ENCODE measurements around the gene PTPRA. TPM values are rescaled to one million over a fixed set of nuclear protein-coding genes. Genes with fewer than 3 reads are reported as not detected.

Gene PTPRA
- total RNA-seq, 6 experiments from 2014 or later = 15.7 to 22.1 (median 18.6) TPM

GRCh38 chr20:2871661-2872458, 1.4 kb upstream of the PTPRA start:
- peak; percentile 1 to 21 (median 12) for ATAC-seq
- TF ChIP-seq POLR2A (IDR thresholded peaks at IDR 0.05) = no peak
- peaks cover 0 to 18% (median 0%) of the 10 kb centered on the region in 4 donors for H3K4me1 ChIP-seq
- DNase-seq = peak in 1 of 3 donors; percentile 61
- H3K9me3 ChIP-seq = no peaks in the 10 kb centered on the region
- peak overlapping the region; percentile 93 to 96 (median 96) for H3K4me3 ChIP-seq
- intact Hi-C loops (cut with DNase I) = no loop called here
- 26% methylated on average over 17 of the region's 34 CpGs for whole genome bisulfite sequencing (ENCODE audit: insufficient coverage, low coverage, low lambda C conversion rate, missing lambda C conversion rate)
- H3K27me3 ChIP-seq = no peaks in the 10 kb centered on the region
- no peaks in the 10 kb centered on the region for H3K36me3 ChIP-seq
- H3K27ac ChIP-seq = peak overlapping the region in 1 of 3 donors; percentile 81

- no peaks in the 10 kb centered on the region for H3K9me3 ChIP-seq
- H3K27ac ChIP-seq = peak overlapping the region in 1 of 3 donors; percentile 81
- no peaks in the 10 kb centered on the region for H3K36me3 ChIP-seq
- H3K4me1 ChIP-seq = peaks cover 0 to 18% (median 0%) of the 10 kb centered on the region in 4 donors
- TF ChIP-seq CTCF (IDR thresholded peaks at IDR 0.05) = peak; percentile 3 to 36 (median 28)
- TF ChIP-seq POLR2A (IDR thresholded peaks at IDR 0.05) = no peak
- intact Hi-C loops (cut with DNase I) = no loop called here
- DNase-seq (peak; percentile 67 to 70 (median 69)), ATAC-seq (peak; percentile 53 to 65 (median 61))
- no peaks in the 10 kb centered on the region for H3K27me3 ChIP-seq
- 0% methylated on average over 13 of the region's 49 CpGs for WGBS (ENCODE audit: insufficient coverage, low coverage, low lambda C conversion rate, missing lambda C conversion rate)
- peak overlapping the region; percentile 93 to 96 (median 96) for H3K4me3 ChIP-seq
These were observed 747 bp upstream of the PTPRA start for GRCh38 chr20:2872459-2873009.

- ATAC-seq = peak in 1 of 4 donors; percentile 36
- TF ChIP-seq POLR2A (IDR thresholded peaks at IDR 0.05) (no peak), CTCF (IDR thresholded peaks at IDR 0.05) (no peak)
- Histone ChIP-seq H3K27ac (peak overlapping the region; percentile 53 to 81 (median 59)), H3K27me3 (no peaks in the 10 kb centered on the region), H3K9me3 (no peaks in the 10 kb centered on the region), H3K4me3 (peak overlapping the region; percentile 93 to 96 (median 96)), H3K4me1 (peaks cover 0 to 18% (median 0%) of the 10 kb centered on the region in 4 donors), H3K36me3 (no peaks in the 10 kb centered on the region)
- peak in 2 of 3 donors; percentile 68 to 73 for DNase-seq
- intact Hi-C loops (cut with DNase I) = no loop called here
- 0% methylated on average over 8 of the region's 29 CpGs for WGBS (ENCODE audit: insufficient coverage, low coverage, low lambda C conversion rate, missing lambda C conversion rate)
These were observed 413 bp downstream of the PTPRA start for GRCh38 chr20:2873747-2874041.

GRCh38 chr20:2874456-2874855, 1.2 kb downstream of the PTPRA start:
- TF ChIP-seq CTCF (IDR thresholded peaks at IDR 0.05) (no peak), POLR2A (IDR thresholded peaks at IDR 0.05) (no peak)
- Histone ChIP-seq H3K4me1 (peaks cover 0 to 18% (median 0%) of the 10 kb centered on the region in 4 donors), H3K36me3 (no peaks in the 10 kb centered on the region), H3K27me3 (no peaks in the 10 kb centered on the region), H3K9me3 (no peaks in the 10 kb centered on the region), H3K27ac (no peak overlapping the region), H3K4me3 (peak overlapping the region; percentile 93 to 96 (median 96))
- DNase-seq = no peak
- ATAC-seq = no peak
- WGBS (ENCODE audit: insufficient coverage, low coverage, low lambda C conversion rate, missing lambda C conversion rate) = 25% methylated on average over 4 of the region's 7 CpGs
- intact Hi-C loops (cut with DNase I) = no loop called here

- intact Hi-C loops (cut with DNase I) = no loop called here
- Histone ChIP-seq H3K27me3 (no peaks in the 10 kb centered on the region), H3K4me3 (no peak overlapping the region), H3K36me3 (no peaks in the 10 kb centered on the region), H3K4me1 (peaks cover 0 to 18% (median 0%) of the 10 kb centered on the region in 4 donors), H3K27ac (no peak overlapping the region), H3K9me3 (no peaks in the 10 kb centered on the region)
- ATAC-seq (no peak), DNase-seq (no peak)
- WGBS (ENCODE audit: insufficient coverage, low coverage, low lambda C conversion rate, missing lambda C conversion rate) = 88% methylated on average over 4 of the region's 5 CpGs
- no peak for TF ChIP-seq POLR2A (IDR thresholded peaks at IDR 0.05)
- no peak for TF ChIP-seq CTCF (IDR thresholded peaks at IDR 0.05)
These were observed 2.5 kb downstream of the PTPRA start for GRCh38 chr20:2875690-2876203.

All from right lobe of liver (tissue), 6 donors.